Umbilical cord (tissue), 2 donors: Measurements from ENCODE around the gene BRAF. TPM values are rescaled to one million over a fixed set of nuclear protein-coding genes. Genes with fewer than 3 reads are reported as not detected.
"Not testable (repeated sequence)": the region's sequence is repeated elsewhere in the genome, so short reads cannot be mapped to it uniquely, and the experiment has no call there.

Experiments
- DNase-seq: peaks from one replicate; pipeline ENCODE4 v3.0.0-alpha.2; 2015; ENCODE audit warnings: low spot score
- total RNA-seq: library from RNA; depleted of rRNA; stranded (reverse); fragments of >200 nt; gene quantifications from one replicate; pipeline ENCODE4 v1.2.3, GENCODE V29; 2014; ENCODE audit warnings: low replicate concordance; ENCODE audit not compliant: insufficient read depth

Gene BRAF
- total RNA-seq, 1 donor from 2014 or later: 61.2 TPM

GRCh38 chr7:140774371-140774770 is 150.4 kb downstream of the BRAF start:
- DNase-seq: no peak

DNA sequence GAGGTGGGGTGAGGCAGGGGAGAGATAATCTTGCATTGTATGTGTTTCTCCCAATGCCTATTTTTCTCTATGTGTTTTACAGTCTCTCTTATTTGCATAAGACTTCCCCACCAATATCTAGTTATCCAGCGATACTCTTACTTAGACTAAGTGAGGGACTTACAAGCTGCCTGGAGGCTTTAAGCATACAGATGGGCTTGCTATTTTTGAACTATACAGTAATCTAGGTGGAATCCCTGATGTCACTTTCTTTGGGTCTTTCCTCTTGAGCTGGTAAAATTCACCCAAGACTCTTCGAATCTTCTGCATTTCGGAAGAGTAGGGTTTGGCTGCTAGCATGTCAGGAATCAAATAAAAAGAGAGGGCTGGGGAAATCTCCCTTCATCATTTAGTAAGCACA is 151.6 kb downstream of the BRAF start:
- DNase-seq: peak; percentile 12

- DNase-seq: no peak
Observed at GRCh38 chr7:140771826-140772225, 152.9 kb downstream of the BRAF start.

- no peak for DNase-seq
Observed at GRCh38 chr7:140769852-140770251, 154.9 kb downstream of the BRAF start.

GRCh38 chr7:140767418-140767817 is 157.3 kb downstream of the BRAF start:
- DNase-seq: no peak

DNA sequence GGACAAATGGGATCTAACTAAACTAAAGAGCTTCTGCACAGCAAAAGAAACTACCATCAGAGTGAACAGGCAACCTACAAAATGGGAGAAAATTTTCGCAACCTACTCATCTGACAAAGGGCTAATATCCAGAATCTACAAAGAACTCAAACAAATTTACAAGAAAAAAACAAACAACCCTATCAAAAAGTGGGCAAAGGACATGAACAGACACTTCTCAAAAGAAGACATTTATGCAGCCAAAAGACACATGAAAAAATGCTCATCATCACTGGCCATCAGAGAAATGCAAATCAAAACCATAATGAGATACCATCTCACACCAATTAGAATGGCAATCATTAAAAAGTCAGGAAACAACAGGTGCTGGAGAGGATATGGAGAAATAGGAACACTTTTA is 159.3 kb downstream of the BRAF start:
- not testable (repeated sequence) for DNase-seq

DNA sequence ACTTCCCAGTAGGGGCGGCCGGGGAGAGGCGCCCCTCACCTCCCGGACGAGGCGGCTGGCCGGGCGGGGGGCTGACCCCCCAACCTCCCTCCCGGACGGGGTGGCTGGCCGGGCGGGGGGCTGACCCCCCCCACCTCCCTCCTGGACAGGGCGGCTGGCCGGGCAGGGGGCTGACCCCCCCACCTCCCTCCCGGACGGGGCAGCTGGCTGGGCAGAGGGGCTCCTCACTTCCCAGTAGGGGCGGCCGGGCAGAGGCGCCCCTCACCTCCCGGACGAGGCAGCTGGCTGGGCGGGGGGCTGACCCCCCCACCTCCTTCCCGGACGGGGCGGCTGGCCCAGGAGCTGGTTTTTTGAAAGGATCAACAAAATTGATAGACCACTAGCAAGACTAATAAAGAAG is 161.6 kb downstream of the BRAF start:
- DNase-seq: not testable (repeated sequence)

- DNase-seq: not testable (repeated sequence)
Observed at GRCh38 chr7:140761375-140761774, 163.4 kb downstream of the BRAF start.

DNA sequence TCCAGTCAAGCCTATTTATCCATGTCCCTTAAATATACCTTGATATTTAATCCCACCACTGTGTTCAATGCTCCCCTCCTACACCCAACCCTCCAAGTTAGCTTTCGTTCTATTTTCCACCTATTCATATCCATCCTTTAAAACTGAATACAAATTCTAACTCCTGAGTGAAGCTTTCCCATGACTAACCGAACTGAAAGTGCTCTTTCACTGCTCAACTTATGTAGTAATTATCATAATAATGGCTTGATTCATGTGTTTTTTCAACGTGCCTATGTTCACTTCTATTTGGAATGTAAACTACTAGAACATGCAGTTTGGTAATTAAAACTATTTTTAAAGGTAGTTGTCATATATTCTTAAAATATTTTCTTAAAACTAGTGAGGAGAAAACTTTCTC is 170.2 kb downstream of the BRAF start:
- no peak for DNase-seq

DNA sequence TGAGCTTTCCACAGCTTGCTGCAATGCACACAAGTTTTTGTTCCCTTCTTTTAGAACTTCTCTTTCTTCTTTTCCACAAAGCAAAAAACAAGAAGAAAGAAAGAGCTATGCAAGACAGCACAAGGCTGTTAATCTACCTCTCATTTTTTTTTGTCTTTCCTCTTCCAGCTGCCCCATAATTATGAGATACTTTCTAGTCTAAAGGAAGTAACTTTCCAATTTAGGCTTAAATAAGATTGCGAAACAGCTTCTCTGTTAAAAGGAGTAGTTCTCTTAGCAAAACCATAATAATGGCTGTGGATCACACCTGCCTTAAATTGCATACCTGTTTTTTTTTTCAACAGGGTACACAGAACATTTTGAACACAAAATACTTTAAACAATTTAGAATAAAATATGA is 172.2 kb downstream of the BRAF start:
- DNase-seq: no peak

DNA sequence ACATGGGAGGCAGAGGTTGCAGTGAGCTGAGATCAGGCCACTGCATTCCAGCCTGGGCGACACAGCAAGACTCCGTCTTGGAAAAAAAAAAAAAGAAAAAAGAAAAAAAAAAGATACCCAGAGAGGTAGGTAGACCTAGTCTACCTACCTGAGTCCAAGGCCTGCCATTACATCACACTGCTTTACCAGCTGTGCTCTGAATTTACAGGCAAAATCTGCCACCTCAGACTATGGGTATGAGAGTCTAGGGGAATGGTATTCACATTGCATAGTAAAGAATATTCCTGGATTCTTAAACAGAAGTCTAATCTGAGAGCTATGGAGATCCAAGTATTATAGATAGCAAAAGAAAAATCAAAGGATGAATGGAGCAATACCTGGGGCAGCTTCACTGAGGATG is 178.0 kb downstream of the BRAF start:
- no peak for DNase-seq

DNA sequence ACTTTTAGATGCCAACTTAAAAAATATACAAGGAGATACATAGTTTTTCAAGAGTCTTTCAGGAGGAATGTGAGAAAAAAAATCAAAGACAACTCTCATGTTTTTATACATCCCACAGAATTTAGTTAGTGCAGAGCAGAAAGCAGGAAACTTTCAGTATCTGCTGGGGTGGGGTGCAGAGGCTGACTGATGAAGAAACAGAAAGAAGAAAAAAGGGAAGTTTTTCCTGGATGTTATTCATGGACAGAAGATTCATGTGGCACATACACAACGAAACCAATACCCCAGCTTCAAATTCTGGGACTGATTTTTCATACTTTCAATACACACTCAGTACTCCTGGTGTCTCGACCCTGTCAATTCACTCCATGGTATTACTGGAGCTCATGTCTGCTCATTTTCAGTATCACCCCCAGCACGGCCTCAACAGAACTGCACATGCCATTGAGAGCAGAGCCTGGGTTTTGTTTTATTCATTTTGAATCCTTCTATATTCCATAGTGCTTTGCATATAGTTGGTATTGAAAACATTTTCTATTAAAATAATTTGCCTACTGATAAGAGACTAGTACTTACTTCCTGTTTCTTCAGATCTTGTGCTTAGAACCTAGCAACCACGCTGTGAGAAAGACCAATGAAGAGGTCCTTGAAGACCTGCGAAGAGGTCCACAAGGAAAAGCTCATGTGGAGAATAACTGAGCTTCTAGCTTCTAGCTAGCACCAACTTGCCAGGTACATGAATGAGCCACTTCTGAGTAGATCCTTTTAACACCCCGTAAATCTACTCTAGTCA is 179.3 kb downstream of the BRAF start:
- peak; percentile 42 for DNase-seq

GRCh38 chr7:140744005-140744404 is 180.7 kb downstream of the BRAF start:
- no peak for DNase-seq

DNA sequence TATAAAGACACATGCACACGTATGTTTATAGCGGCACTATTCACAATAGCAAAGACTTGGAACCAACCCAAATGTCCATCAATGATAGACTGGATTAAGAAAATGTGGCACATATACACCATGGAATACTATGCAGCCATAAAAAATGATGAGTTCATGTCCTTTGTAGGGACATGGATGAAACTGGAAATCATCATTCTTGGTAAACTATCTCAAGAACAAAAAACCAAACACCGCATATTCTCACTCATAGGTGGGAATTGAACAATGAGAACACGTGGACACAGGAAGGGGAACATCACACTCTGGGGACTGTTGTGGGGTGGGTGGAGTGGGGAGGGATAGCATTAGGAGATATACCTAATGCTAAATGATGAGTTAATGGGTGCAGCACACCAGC is 181.5 kb downstream of the BRAF start:
- not testable (repeated sequence) for DNase-seq

DNA sequence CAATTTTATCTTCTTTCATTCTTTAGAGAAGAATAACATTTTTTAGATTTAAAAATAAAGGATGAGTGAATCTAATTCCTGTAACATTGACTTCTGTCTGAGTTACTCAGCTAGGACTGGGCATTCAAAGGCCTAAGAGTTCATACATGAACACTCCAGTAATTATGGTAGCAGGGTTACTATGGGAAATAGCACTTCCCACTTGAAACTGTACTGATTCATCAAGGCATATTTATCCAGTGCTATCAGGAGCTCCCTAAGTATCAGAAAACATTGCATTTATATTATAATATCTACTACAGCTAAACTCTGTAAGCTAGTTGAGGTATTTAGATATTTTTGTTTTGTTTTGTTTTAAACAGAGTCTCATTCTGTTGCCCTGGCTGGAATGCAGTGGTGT is 186.4 kb downstream of the BRAF start:
- DNase-seq: no peak

GRCh38 chr7:140734729-140735128 is 190.0 kb downstream of the BRAF start:
- no peak for DNase-seq

- no peak for DNase-seq
Observed at GRCh38 chr7:140734096-140734495, 190.6 kb downstream of the BRAF start.

DNA sequence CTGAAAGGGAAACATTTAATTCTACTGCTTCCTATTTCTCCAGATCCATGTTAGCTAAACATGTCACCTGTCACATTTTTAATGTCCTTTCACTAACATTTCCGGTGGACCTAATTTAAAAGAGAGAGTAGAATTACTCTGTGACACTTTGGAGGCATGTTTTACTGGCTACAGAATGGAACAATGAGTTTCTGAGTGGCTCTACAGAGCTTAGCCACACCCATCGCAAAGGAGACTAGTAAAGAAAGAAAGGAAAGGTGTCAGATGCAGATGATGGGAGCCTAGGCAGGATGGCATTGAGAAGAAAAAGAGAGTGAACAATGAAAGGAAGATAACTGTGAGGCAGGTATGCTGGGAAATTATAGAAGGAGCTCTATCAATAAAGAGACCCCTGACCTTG is 192.3 kb downstream of the BRAF start:
- no peak for DNase-seq

DNA sequence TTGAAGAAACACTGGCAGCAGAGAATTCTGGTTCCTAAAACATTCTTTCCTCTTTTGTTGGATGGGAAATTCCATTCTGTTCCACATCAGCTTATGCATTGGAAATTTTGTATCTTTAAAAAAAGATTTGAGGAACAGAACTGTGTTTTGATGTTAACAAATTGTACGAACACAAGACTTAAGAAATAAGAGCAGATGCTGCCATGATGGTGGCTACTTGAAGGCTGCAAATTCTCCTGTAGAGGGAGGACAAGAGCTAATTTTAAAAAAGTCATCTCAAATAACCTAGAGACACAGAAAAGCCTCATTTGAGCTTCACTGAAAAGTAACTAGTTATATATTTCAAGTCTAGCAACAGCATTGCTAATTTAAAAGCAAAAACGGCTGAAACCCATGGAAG is 198.4 kb downstream of the BRAF start:
- peak; percentile 23 for DNase-seq

- DNase-seq: no peak
Observed at GRCh38 chr7:140724706-140725105, 200.0 kb downstream of the BRAF start.

GRCh38 chr7:140723574-140723973 is 201.2 kb downstream of the BRAF start:
- no peak for DNase-seq

DNA sequence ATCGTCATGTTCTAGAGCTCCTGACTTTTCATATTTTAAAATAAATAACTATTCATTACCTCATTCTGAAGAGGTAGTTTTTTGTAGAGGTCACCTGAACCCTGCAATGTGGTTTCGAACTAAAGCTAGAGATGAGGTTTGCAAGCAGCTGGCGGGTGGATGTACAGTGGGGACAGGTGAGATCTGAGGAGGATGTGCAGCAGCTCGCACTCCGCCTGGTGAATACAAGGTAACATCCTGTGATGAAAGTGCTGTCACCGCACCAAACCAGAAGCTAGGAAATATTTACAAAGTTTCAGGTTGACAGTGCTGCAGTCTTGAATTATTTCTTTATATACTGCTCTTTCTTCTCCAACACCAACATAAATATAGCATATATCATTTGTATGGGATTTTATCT is 201.7 kb downstream of the BRAF start:
- DNase-seq: no peak

- DNase-seq: no peak
Observed at GRCh38 chr7:140722254-140722653, 202.5 kb downstream of the BRAF start.

DNA sequence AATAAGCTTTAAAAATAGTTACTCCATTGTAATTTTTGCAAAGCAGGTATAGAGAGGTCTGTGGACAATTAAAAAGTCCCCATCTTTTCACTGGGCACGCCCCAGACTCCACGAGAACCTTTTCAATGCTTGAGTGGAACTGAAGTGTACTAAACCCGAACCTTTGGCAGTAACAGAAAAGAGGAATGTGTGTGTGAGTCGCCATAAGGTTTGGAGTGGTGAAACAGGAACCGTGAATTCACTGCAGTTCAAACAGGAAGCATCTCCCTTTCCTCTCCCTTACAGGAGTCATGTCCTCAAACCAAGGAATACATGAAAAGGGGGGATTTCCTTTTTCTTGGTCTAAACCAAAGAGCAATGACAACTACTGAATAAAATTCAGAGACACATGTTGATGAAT is 205.0 kb downstream of the BRAF start:
- DNase-seq: no peak
